Stimulated activated CD8-positive, alpha-beta memory T cell treated with anti-CD3 and anti-CD28 coated beads, Interleukin-4, amount 100 ng/mL, for 4 hours (primary cell): ENCODE data around the gene KHSRP.

Experiments
- DNase-seq, 2 donors: peaks; one replicate each; pipeline ENCODE4 v3.0.0-alpha.2; 2020; ENCODE audit warnings: low read depth in 2 of 2, low spot score in 1 of 2

Gene KHSRP

DNA sequence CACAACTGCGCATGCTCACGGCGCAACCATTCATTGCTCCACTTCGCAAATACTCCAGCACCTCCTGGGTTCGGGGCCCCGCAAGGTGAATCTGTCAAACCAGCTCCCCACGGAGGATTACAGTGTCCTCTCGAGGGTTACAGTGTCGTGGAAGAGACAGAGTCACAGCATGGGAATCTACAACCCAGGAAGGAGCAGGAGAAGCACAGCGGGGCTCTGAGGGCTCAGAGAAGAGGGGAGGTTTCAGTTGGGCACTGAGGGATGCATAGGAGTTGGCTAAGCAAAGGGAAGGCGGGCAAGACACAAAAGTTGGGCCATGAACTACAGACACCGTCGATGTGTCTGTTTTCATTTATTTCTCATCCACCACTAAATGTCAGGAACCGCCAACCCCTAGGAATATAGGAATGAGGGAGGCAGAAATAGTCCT is 30.6 kb downstream of the KHSRP start:
- DNase-seq, result peak in 1 of 2 donors; percentile 47

DNA sequence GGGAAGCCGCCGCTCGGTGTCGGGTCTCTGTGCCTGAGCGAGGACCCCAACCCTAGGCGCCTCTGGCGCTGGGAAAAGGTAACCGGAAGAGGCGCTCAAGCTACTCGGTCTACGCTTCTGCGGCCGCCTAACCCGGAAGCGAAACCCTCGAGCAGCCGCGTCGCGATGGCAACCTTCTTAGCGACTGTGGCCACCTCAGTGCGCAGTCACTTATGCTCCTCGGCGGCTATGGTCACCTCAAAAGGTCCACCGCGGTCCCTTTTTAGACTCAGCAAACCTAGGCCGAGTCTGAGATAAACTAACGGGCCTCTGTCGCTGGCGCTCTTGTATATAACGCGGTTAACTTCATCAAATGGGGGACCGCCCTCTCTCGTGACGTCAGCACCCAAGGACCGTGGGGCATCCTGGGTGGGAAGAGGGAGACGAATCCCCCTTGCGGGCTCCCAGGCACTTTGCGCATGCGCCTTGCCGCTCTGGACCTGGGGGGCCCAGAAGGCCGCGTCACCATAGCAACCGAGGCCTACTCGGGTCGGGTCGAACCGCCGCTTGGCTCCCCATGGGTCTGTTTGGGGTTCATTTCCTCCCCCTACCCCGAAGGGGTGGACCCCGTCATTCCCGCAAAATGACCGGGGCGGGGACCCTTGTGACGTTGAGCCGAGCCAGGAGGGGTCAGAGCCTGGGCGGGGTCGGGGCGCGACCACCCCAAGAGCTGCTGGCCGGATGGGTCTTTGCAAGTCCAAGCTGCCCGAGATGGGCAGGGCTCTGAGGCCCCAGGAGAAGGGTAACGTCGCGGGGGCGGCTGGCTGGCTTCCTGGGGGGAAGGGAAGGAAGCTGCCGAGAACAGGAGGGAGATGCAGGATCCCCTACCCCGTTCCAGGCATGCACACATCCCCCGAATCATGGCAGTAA is 31.3 kb downstream of the KHSRP start, which contains the start of gene GTF2F1:
GTF2F1 (minus strand) TSS at position 91 of the 909 bp plus-strand sequence. CDS start 169 bp downstream, outside the sequence.
- DNase-seq, result peak; percentile 87 to 89

DNA sequence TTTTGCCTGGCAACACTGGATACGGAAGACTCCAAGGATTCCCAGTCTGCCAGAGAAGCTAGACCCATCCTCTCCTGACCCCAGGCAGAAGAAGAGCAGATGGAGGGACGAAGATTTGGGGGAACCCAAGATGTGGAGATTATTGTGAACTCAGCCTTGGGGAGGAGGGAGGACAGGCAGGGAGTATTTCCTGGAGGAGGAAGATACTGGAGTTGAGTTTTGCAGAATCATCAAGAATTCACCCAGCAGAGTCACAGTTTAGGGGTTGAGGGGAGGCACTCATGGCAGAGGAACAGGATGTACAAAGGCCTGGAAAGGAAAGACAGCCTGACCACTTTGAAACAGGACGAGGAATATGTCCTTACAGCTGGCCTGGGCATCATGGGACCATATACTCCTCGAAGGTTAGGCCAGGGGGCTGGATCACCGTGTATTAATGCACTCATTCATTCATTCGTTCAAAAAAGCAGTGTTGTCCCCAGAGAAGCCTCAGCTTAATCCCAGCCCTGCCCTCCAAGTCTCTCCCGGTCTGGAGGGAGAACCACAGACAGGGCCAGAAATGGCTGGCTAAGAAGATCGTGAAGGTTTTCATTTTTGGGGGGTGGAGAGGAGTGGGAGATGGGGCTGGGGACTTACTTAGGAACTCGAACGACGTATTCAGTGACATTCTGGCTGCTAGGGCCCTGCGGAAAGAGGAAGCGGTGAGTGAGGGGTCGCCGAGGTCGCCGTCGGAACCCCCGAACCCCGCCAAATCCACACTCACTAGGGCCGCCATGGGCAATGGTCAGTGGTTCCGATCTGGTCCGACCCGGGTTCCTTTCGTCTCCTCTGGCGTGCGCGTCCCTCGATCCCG is 32.2 kb downstream of the KHSRP start:
- no peak for DNase-seq

DNA sequence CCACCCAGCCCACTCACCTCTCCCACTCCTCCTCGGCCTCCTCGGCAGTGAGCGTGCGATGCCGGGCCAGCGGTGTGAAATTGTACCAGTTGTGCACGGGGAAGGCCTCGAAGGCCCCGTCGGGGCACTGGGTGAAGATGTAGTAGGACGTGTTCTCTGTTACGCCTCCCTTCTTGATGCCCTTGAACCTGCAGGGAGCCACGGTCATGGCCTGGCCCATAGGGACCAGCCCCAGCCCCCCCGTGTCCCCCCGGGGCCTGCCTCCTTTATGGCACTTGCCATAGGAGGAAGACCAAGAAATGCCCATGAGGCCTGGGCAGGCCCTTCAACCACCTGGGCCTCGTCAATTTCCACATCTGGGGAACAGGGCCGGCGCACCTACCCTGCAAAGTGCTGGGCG is 37.2 kb downstream of the KHSRP start:
- no peak for DNase-seq

DNA sequence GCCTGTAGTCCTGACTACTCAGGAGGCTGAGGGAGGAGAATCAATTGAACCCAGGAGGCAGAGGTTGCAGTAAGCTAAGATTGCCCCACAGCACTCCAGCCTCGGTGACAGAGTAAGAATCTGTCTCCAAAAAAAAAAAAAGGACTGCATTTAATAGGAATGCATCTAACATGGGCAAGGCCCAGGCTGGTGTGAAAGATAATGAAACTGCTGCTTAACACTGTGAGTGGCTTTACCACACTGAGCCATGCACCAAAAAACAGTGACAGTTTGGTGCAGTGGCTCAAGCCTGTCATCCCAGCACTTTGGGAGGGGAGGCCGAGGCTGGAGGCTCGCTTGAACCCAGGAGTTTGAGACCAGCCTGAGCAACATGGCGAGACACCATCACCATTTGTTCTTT is 40.2 kb downstream of the KHSRP start:
- DNase-seq, result no peak

DNA sequence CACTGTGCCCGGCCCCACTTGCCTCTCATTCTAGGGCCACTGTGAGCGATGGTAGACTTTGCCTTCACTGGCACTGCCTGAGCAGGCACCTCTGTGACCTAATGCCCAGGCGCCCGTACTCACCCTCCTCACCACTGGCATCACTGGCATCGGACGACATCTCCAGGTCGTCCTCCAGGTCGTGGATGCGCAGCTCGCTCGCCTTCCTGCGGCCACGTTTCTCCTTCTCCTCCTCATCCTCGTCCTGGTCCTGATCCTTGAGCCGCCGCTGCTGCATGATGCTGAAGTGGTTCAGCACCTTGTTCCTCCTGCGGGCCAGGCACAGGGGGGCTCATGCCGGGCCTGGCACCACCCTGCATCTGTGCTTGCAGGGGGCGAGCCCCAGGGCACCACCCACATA is 41.4 kb downstream of the KHSRP start:
- no peak for DNase-seq

DNA sequence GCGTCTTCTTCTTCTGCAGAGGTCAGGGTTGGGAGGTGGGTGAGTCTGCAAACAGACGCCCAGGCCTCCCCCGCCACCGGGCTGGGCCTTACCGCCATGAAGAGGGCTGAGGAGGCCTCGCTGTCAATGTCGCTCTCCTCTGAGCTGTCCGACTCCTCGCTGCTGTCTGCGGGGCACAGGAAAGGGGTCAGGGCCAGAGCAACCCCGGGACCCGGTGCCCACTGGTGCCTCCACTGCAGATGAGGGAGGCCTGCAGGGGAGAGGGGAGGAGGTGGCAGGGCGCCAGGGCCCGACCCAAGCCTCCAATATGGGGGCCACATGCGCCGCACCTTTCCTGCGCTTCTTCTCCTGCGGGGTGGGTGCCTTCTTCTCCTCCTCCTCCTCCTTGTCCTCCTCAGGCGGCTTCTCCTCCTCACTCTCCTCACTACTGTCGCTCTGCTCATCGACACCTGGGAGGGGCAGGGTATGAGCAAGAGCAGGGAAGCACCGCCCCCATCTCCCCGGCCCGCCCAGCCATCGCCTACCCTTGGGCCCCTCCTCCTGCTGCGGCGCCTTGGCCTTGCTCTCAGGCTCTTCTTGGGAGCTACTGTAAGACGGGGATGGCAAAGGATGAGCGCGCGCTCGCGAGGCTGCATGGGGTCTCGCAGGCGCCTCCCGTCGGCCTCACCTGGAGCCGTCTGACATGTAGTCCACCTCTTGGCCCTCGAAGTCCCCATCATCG is 43.4 kb downstream of the KHSRP start:
- DNase-seq, result no peak

DNA sequence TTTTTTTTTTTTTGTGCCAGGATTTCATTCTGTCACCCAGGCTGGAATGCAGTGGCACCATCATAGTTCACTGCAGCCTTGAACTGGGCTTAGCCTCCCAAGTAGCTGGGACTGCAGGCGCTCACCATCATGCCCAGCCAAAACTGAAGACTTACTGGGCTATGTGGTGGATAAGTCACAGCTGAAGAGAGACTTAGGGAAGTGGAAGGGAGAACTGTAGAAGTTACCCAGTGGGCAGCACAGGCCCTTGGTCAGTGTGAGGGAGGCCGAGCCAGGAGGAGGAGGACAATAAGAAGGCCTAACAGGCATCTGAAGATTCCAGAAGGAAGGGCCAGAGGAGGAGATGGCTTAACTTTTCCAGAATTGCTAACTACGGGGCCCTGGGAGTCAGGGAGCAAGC is 44.9 kb downstream of the KHSRP start:
- no peak for DNase-seq

DNA sequence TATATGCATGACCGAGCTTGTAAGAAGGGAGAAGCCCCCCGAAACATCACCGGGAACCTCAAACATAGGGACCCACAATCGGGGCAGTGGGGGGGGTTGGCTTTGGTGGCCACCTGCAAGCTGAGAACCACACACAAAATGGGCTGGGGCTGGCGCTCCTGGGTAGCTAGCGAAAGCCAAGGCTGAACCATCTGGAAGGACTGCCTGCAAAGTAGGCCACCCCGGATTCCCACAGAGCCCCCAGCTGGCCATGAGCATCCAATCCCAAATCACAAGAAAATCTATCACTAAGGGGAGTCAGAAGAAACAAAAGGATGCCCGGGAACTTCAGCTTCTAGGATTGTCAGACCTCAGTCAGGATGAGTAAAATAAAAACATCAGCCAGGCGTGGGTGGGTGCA is 46.1 kb downstream of the KHSRP start:
- DNase-seq, result no peak

DNA sequence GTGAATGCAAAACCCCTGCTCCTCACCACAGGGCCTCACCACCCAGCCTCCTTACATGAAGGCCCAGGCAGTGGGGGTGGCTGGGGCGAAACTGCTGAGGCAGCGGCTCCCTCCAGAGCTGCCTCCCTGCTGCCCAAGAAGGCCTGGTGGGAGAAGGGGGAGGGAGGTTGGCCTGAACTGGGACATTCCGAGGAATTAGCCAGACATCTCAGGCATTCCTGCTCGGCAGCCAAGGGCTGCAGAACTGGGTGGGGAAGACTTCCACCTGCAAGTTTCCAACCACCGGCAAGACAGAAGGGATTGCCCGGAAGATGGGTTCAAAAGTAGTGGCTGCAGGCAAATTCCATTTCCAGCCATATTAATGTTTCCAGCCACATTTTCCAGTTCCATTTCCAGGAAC is 46.6 kb downstream of the KHSRP start:
- no peak for DNase-seq

DNA sequence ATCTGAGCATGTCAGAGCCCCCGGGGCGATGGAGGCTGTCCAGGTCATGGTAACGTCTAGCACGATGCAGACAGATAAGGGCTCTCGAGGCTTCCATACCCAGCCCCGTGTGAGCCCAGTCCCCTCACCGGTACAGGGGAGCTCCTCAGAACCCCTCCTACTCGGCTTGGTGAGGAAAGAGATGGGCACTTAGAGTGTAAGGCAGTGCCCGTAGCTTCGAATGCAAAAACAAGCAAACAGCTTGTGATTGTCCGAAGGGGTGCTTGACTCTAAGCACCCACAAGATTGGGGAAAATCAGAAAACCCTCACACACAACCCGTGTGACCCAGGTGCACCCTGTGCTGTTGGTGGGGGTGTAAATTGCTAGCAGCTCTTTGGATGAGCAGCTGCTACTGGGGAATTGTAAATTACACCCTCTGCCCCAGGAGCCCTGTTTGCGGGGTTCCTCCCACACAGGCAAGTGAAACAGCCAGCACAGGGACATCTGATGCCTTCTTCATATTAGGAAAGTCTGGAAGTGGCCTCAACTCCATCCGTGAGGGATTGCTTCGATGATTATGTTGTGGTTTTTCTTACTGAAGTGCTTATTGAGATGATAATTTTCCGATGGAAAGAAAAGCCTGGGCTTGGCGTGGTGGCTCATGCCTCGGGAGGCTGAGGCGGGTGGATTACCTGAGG is 48.0 kb downstream of the KHSRP start:
- DNase-seq, result no peak

DNA sequence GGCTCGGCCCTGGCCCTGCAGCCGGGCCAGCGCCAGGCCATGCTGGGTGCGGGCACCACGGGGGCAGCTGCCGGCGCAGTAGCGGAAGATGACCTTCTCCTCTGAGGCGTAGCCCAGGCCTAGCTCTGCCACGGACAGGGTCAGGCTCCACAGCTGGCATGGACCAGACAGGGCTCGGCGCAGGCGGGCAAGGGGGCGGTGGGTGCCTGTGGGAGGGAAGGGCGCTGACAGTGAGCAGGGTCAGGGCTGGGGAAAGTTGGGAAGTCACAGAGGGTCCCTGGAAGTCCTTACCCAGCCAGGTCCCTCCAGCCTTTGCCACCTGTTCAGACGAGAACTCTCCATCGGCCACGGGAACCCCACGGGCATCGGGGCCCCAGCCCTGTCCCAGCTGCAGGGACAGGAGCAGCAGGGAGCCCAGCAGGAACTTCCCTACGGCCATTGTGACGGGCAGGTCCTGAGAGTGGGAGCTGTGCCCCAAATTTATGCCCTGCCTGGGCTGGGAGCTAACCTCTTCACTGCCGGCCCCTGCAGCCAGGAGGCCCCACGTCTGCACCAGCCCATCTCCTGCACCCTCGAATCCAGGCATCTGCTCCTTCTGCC is 49.1 kb downstream of the KHSRP start, which contains the start of gene PSPN:
PSPN (minus strand) TSS at position 523 of the 600 bp plus-strand sequence; CDS start at position 439, 84 bp downstream.
- no peak for DNase-seq

DNA sequence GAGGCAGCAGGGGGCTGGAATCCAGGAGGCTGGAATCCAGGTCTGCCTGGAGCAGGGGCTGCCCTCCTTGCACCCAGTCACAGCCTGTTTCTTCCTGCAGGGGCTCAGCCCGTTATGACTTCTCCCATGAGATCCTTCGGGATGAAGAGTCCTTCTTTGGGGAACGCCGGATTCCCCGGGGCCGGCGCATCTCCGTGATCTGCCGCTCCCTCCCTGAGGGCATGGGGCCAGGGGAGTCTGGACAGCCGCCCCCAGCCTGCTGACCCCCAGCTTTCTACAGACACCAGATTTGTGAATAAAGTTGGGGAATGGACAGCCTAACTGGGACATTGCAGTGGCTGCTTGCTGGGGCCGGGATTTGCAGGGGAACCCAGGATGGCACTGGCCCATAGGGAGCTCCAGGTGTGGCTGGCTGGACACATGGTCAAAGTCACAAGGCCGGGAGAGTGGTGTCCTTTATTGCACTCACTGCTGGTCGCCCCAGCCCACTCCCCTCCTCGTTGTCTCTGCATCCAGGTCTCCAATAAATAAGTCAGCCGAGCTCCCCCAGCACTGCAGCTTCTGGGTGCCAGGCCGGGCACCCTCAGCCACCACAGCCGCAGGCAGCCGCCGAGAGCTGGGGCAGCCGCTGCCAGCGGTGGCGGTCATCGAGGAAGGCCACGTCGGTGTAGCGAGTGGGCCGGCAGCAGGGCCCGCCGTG is 49.8 kb downstream of the KHSRP start:
- no peak for DNase-seq

DNA sequence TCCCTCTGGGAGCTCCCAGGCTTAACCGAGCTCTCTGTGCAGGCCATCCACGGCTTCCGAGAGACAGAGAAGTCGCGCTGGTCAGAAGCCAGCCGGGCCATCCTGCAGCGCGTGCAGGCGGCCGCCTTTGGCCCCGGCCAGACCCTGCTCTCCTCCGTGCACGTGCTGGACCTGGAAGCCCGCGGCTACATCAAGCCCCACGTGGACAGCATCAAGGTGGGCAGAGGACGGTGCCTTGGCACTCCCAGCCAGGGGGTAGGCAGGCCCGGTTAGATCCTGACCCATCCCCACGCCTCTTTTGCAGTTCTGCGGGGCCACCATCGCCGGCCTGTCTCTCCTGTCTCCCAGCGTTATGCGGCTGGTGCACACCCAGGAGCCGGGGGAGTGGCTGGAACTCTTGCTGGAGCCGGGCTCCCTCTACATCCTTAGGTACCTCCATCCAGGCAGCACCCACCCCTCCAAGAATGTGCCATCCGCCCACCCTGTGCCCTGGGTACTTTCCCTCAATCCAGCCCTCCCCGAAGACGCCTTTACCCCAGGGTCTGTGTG is 50.4 kb downstream of the KHSRP start:
- DNase-seq, result no peak

DNA sequence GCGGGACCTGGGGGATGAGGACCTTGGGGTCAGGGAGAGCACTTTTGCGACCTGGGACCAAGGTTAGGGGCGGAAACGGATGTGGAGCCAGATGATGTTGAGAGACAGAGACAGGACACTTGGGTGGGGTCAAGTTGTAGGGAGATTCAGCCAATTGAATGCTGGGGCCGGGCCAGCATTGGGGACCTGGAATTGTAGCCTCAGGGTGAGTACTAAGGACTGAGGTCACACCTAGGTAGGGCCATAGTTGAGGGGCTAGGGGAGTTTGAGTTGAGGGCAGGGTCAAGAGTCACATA is 50.9 kb downstream of the KHSRP start:
- DNase-seq, result no peak

DNA sequence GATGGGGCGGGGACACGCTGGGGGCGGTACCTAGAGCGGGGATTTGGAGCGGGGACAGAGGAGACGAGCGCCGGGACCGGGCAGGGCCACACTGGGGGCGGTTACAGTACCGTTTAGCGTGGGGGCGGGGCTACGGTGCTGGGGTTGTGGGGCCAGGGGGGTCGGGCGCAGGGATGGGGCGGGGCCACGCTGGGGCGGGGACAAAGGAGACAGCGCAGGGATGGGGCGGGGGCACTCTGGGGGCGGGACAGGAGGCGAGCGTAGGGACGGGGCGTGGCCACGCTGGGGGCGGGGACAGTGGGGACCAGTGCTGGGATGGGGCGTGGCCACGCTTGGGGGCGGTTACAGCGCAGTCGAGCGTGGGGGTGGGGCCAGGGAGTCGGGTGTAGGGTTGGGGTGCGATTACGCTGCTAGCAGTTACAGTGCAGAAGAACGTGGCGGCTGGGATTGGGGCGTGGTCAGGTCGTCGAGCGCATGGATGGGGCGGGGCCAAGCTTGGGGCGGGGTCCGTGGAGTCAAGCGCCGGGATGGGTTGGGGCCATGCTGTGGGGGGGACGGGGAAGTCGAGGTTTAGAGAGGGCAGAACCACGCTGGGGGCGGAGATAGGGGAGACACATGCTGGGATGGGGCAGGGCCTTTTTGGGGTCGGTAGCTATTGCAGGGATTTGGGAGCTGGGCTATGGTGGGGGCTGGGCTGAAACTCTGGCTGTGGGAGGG is 51.4 kb downstream of the KHSRP start:
- DNase-seq, result peak; percentile 95

DNA sequence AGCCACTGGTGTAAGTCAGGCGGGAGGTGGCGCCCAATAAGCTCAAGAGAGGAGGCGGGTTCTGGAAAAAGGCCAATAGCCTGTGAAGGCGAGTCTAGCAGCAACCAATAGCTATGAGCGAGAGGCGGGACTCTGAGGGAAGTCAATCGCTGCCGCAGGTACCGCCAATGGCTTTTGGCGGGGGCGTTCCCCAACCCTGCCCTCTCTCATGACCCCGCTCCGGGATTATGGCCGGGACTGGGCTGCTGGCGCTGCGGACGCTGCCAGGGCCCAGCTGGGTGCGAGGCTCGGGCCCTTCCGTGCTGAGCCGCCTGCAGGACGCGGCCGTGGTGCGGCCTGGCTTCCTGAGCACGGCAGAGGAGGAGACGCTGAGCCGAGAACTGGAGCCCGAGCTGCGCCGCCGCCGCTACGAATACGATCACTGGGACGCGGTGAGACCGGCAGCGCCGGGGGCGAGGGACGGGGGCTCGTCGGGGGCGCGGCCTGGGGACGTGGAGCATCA is 52.0 kb downstream of the KHSRP start, which contains the start of gene ALKBH7:
ALKBH7 (plus strand) TSS at position 201 of the 502 bp plus-strand sequence; CDS start at position 228, 27 bp downstream.
- DNase-seq, result peak; percentile 87 to 94

DNA sequence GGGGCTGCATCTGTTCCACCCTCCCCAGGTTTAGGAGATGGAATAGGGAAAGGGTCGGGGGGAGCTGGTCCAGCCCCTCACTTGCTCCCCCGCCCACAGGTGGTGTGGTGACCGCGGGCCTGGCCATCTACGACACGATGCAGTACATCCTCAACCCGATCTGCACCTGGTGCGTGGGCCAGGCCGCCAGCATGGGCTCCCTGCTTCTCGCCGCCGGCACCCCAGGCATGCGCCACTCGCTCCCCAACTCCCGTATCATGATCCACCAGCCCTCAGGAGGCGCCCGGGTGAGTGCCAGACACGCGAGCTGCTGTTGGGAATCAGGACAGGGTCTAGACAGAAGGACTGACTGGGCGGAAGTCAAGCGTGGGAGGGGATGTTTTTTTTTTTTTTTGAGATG is 60.3 kb downstream of the KHSRP start:
- no peak for DNase-seq
